GM04503 (cell line): ENCODE data around the gene FNDC8.
"Not testable (repeated sequence)": the region's sequence is repeated elsewhere in the genome, so short reads cannot be mapped to it uniquely, and the experiment has no call there.

Experiments
- DNase-seq: peaks from one replicate; pipeline ENCODE4 v3.0.0-alpha.2; 2012; ENCODE audit warnings: low read depth

FNDC8 gene

GRCh38 chr17:35121315-35121714 lies at the start of gene FNDC8:
Gene FNDC8, plus strand, starts transcription at chr17:35121615. Its CDS starts 79 bp downstream, at chr17:35121694.
- no peak for DNase-seq

- DNase-seq: no peak
Observed at GRCh38 chr17:35073183-35073790, 48.1 kb upstream of the FNDC8 start.

DNA sequence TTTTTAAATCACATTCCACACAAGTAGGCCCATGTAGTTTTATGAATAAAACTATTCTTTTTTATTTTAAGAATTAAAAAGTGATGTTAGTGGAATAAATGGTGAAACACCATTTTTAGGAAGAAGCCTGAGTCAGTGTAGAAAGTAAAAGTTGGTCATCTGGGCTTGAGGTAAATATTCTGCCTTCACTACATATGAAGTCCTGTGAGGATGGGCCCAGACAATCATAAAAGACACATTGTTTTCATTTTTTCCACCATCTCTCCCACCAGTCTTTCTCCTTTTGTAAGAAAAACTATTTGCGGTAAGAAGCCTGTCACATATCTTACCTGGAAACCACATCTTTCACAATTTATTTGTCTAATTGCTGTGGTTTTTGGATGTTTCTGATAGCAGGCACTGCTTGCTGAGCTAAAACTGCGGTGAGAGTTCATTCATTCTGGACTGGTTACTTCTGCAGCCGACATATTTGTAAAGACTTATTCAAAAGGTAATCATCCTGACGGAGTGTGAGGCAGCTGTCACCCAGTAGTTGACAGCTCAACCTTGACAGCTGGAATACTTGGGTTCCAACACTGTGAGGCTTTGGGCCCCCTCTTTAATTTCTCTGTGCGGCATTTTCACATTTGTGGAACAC lies 47.3 kb upstream of the FNDC8 start:
- no peak for DNase-seq

DNA sequence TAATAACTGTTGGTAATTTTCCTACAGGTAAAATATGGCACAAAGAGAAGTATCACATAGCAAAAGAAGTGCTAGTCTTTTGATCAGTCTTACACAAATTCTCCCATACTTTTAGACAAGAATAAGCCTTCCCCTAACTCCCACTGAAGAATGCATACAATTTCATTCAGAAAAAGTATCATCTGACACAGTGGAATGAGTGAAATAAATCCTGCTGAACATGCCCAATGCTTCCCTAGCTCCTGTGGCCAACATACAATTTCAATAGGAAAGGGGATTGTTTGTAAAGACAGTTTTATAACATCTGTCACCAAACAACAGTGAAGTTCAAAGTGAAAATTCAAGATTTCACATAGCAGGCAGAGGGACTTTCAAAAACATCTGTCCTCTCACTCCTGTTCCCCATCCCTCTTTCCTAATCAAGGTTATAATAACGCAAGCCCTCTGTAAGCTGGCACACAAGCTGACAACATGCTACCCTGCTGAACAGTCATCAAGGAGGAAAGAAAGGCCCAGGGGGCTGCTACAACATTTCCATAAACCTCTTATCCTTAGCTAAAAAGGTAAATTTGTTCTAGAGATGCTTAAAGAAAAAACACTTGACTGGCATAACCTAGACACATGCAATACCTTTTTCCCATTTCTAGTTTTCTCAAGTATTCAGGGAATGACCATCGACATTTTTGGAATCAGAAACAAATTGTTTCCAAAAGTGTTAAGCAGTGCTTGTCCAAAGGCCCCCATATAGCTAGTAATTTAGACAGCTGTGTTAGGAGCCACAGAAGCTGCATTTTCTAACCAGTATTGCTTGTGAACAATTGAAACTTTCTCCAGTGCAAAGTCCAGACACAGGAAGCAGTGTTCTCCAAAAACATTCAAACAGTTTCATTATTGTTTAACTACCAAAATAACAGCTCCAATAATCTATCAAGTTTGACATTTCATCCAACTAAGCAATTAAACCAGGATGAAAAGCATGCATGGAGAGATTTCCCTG lies 46.4 kb upstream of the FNDC8 start:
- DNase-seq: no peak

GRCh38 chr17:35076874-35077273 lies 44.5 kb upstream of the FNDC8 start:
- no peak for DNase-seq

GRCh38 chr17:35079547-35080423 lies 41.6 kb upstream of the FNDC8 start:
- DNase-seq: no peak

GRCh38 chr17:35080536-35080935 lies 40.9 kb upstream of the FNDC8 start:
- DNase-seq: no peak

DNA sequence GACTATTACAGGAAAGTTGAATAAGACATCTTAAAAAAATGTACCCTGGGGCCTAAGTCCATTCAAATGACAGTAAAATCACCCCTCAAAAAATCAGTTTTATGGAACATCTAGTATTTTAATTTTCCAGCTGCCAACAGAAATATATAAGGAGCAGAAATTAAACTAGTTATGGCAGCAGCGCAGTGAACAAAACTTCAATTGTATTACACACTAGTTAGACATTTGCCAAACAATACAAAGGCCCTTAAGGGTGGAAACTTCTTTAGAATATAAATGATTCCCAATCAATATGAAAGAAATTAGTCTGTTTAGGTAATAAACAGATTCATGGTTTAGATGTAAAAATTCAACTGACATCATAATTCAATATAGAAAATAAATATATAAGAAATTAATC lies 39.8 kb upstream of the FNDC8 start:
- no peak for DNase-seq

DNA sequence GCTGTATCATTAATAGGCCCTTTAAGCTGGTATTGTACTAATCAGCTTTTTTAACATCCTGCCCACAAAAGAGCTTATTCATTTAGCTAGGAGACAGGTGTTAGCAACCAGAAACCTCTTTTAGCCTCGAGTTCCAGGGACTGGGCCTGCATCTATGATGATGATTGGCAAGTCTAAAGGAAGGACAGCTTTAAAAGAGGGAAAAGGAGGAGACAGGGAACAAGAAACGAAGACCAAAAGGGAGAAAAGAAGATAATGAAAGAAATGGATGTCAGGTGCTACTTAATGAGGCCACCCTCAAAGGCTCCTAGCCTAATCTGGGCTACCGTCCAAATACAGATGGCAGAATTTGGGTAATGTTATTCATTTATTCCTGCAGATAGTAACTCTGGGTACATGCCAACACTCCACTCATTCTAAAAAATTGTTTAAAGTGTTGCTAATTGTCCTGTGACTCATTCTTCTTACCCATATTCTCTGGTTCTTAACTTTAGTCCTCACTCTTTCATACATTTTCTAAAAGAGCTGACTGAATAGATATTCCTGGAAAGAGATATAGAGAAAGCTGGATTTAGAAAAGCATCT lies 39.2 kb upstream of the FNDC8 start:
- DNase-seq: peak; percentile 61

- no peak for DNase-seq
Observed at GRCh38 chr17:35083071-35083470, 38.3 kb upstream of the FNDC8 start.

DNA sequence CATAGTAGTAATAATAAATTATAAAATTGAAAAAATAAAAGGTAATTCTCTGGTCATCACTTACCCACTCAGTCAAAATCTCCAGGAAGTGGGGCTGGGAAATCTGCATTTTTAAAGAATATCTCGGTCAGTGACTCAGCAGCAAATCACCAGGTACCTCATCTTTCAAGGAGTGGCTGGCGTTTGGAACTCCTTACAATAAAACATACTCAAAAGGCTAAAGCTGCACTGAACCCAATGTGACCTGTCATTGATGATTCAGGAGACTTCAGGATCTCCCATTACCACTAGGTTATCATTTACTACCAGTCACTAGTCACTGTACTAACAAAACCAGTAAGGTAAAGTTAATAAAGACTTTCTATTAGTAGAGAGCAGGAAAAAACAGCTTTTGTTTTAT lies 36.4 kb upstream of the FNDC8 start:
- DNase-seq: no peak

DNA sequence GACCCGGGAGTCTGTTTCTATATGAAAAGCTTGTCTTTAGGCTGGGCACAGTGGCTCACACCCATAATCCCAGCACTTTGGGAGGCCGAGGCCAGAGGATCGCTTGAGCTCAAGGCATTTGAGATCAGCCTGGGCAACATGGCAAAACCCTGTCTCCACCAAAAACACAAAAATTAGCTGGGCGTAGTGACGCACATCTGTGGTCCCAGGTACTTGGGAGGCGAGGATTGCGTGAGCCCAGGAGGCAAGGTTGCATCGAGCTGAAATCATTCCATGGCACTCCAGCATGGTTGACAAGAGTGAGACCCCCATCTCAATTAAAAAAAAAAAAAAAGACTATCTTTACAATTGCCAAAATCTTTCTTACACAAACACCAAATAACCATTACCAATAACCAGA lies 35.3 kb upstream of the FNDC8 start:
- no peak for DNase-seq

- DNase-seq: no peak
Observed at GRCh38 chr17:35086931-35087573, 34.4 kb upstream of the FNDC8 start.

DNA sequence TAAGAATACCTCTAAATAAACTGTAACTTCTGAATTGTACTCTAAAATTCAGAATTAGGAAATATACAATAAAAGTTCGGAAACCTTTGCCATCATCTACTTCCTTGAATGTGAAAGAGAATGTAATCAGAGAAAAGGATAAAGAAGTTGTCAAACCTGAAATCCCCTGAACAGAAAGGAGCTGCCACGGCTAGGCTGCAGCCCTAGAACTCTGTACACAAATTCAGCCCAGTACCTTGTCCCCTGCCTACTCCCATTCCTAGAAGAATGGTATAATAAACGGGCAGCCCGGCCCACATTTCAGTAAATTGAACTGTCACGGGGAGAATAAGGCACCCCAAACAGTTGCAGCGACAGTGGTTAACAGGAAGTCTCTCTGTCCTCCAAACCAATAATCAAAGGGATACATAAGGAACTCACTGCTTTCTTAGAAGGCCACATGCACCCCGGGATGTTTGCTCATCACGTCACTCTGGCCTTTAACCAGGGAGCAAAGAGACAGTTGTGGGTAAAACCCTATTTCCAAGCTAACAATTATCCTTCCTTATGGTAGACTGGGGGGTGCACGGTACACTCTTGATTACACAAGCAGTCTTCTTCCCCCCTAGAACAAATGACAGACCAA lies 33.6 kb upstream of the FNDC8 start:
- DNase-seq: no peak

GRCh38 chr17:35088356-35088880 lies 33.0 kb upstream of the FNDC8 start:
- DNase-seq: no peak

DNA sequence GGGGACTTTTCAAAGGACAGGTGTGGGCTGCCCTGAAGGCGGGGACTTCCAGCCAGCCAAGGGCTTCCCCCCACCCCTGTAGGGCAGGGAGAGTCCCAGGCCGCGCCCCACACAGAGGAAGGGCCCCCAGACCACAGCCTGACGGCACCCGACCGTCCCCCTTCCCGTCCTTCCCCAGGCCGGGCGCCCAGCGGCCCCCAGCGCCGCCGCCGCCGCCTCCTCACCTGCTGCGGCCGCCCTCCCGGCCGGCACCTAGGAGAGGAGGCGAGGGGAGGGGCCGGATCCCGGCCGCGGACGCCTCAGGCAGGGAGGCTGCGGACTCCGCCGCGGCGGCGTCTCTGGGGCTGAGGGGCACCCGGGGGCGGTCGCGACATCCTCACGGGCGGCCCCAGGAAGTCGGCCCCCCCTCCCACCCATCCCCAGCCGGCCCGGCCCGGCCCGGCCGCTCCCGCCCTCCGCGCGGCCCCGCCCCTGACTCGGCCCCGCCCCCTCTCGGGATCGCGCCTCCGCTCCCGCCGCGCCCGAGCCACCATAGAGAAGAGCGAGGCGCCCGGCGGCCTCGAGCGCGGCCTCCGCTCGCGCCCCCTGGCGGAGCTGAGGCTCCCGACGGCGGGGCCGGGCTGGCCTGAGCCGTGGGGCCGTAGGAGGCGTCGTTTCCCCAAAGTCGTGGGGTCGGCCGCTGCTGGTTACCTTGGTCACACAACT lies 32.4 kb upstream of the FNDC8 start:
- DNase-seq: no peak

DNA sequence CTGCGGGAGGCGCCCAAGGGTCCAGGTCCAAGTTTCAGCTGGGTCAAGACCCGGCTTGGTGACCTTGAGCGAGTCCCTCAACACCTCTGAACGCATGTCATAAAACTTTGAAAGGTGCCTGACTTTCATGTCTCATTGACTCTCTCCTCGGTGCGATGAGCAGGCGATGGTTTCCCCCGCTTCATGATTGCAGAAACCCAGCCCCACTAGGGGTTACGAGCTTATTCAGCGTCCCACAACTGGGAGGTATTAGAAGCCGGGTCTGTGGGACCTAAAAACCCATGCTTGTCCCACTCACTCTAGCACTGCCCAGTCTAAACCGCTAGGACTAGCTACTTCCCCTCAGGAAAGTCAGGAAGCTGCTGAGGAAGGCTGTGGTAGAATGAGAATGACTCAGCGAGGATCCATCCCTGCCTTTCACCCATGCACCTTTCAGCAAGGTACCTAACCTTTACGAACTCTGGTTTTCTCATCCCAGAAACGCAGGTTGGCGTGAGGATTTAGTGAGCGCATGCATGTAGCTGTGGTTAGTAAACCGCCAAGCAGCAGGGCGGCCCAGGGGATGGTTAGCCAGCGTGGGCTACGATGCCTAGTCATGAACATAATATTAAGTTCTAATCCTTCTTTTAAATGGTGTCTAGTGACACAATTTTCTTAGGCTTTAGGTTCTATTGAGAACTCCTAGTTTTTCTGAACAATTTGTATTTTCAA lies 31.7 kb upstream of the FNDC8 start:
- DNase-seq: no peak

- not testable (repeated sequence) for DNase-seq
Observed at GRCh38 chr17:35090707-35091106, 30.7 kb upstream of the FNDC8 start.

GRCh38 chr17:35094902-35095301 lies 26.5 kb upstream of the FNDC8 start:
- peak; percentile 71 for DNase-seq
